KMS-11 (cell line): ENCODE results near the gene EPHA8.

ENCODE experiments used
- H2AFZ ChIP-seq: fragments of 200-600 bp; sonication (generic); 2 replicates; pipeline ENCODE4 v1.6.1; 2016; ENCODE audit warnings: antibody characterized with exemption, mixed run types, low read depth
- H3K27ac ChIP-seq: fragments of 200-600 bp; sonication (generic); 2 replicates; pipeline ENCODE4 v1.6.1; 2016; ENCODE audit warnings: mild to moderate bottlenecking, mixed run types
- H3K27me3 ChIP-seq: fragments of 200-600 bp; sonication (generic); 2 replicates; pipeline ENCODE4 v1.6.1; 2017; ENCODE audit warnings: mild to moderate bottlenecking, low read depth, mixed run types, moderate library complexity; ENCODE audit not compliant: insufficient read depth
- H3K36me3 ChIP-seq: fragments of 200-600 bp; sonication (generic); 2 replicates; pipeline ENCODE4 v1.6.1; 2017; ENCODE audit warnings: mild to moderate bottlenecking, mixed run types; ENCODE audit not compliant: insufficient read depth
- H3K4me1 ChIP-seq: fragments of 200-600 bp; sonication (generic); 2 replicates; pipeline ENCODE4 v1.6.1; 2016; ENCODE audit warnings: mild to moderate bottlenecking, low read depth, mixed run types; ENCODE audit not compliant: poor library complexity, severe bottlenecking
- H3K4me2 ChIP-seq: fragments of 200-600 bp; sonication (generic); 2 replicates; pipeline ENCODE4 v1.7.0; 2016; ENCODE audit warnings: mild to moderate bottlenecking, mixed run types
- H3K4me3 ChIP-seq: fragments of 200-600 bp; sonication (generic); IDR thresholded peaks from 2 replicates; pipeline ENCODE4 v1.6.1; 2017; ENCODE audit warnings: low read depth, low read length, mixed read lengths; ENCODE audit not compliant: insufficient read depth
- H3K79me2 ChIP-seq: fragments of 200-600 bp; sonication (generic); 2 replicates; pipeline ENCODE4 v1.6.1; 2016; ENCODE audit warnings: low read depth, mixed run types; ENCODE audit not compliant: insufficient read depth
- H3K9ac ChIP-seq: fragments of 200-600 bp; sonication (generic); 2 replicates; pipeline ENCODE4 v1.6.1; 2016; ENCODE audit warnings: mild to moderate bottlenecking, mixed run types
- H4K20me1 ChIP-seq: fragments of 200-600 bp; sonication (generic); 2 replicates; pipeline ENCODE4 v1.6.1; 2016; ENCODE audit warnings: mild to moderate bottlenecking, mixed run types; ENCODE audit not compliant: insufficient read depth
- TF ChIP-seq, protein P1 (sequence below): fragments of 200-600 bp; sonication (generic); conservative IDR thresholded peaks from 2 replicates; pipeline ENCODE4 v1.6.1; 2017; ENCODE audit warnings: low read depth, mild to moderate bottlenecking, antibody characterized with exemption, low read length, moderate library complexity, mixed read lengths

The EPHA8 gene

GRCh38 chr1:22527122-22527521, 36.2 kb upstream of the EPHA8 start:
- H3K27ac ChIP-seq, result no peak overlapping the region
- H3K79me2 ChIP-seq, result no peaks in the 10 kb centered on the region
- no peak overlapping the region for H3K4me2 ChIP-seq
- H2AFZ ChIP-seq, result no peak overlapping the region
- no peaks in the 10 kb centered on the region for H3K4me1 ChIP-seq
- TF ChIP-seq, protein P1, sequence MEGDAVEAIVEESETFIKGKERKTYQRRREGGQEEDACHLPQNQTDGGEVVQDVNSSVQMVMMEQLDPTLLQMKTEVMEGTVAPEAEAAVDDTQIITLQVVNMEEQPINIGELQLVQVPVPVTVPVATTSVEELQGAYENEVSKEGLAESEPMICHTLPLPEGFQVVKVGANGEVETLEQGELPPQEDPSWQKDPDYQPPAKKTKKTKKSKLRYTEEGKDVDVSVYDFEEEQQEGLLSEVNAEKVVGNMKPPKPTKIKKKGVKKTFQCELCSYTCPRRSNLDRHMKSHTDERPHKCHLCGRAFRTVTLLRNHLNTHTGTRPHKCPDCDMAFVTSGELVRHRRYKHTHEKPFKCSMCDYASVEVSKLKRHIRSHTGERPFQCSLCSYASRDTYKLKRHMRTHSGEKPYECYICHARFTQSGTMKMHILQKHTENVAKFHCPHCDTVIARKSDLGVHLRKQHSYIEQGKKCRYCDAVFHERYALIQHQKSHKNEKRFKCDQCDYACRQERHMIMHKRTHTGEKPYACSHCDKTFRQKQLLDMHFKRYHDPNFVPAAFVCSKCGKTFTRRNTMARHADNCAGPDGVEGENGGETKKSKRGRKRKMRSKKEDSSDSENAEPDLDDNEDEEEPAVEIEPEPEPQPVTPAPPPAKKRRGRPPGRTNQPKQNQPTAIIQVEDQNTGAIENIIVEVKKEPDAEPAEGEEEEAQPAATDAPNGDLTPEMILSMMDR, result no peak
- no peaks in the 10 kb centered on the region for H3K36me3 ChIP-seq
- H4K20me1 ChIP-seq, result no peaks in the 10 kb centered on the region
- H3K27me3 ChIP-seq, result no peaks in the 10 kb centered on the region
- no peak overlapping the region for H3K9ac ChIP-seq
- H3K4me3 ChIP-seq, result no peak overlapping the region

DNA sequence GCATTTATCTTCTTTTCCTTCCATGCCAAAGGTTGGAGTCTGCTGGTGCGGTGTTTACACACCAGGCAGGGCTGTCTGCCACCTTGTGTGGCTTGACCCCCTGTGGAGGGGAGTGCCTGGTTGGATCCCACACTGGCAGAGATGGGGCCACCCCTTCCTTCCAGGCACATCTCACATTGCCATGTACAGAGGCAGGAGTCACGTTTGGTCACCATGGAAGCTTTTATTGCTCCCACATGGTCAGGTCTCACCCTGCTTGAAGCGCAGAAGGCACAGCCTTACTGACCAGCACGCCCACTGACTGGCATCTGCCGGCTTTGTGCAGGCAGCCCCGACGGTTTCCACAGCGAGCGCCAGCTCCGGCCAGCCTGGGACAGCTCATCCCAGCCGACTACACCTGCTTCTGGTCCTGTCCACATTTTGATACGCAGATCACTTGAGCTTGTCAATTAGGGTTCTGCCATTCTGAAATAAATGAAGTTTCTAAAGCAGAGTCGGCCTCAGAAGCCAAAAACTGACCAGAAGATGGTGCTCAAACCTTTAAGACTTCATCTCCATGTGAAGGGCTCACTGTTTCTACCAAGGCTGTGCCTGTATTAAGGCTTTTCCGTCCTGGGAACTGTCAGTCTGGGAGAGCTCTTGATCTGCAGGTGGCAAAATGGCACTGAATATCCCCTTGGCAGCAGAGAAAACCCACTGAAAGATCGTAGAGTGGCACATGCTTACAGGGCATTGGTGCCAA, 35.6 kb upstream of the EPHA8 start:
- Histone ChIP-seq H3K36me3 (no peaks in the 10 kb centered on the region), H3K4me1 (no peaks in the 10 kb centered on the region), H3K27ac (no peak overlapping the region), H3K27me3 (no peaks in the 10 kb centered on the region), H3K4me3 (no peak overlapping the region), H3K4me2 (no peak overlapping the region), H2AFZ (no peak overlapping the region), H3K79me2 (no peaks in the 10 kb centered on the region), H4K20me1 (no peaks in the 10 kb centered on the region), H3K9ac (no peak overlapping the region)
- TF ChIP-seq, protein P1, result no peak

GRCh38 chr1:22528451-22528850, 34.8 kb upstream of the EPHA8 start:
- no peak overlapping the region for H3K9ac ChIP-seq
- H3K27me3 ChIP-seq, result no peaks in the 10 kb centered on the region
- no peaks in the 10 kb centered on the region for H3K36me3 ChIP-seq
- H2AFZ ChIP-seq, result no peak overlapping the region
- no peak overlapping the region for H3K27ac ChIP-seq
- no peak overlapping the region for H3K4me2 ChIP-seq
- no peaks in the 10 kb centered on the region for H4K20me1 ChIP-seq
- no peaks in the 10 kb centered on the region for H3K79me2 ChIP-seq
- no peaks in the 10 kb centered on the region for H3K4me1 ChIP-seq
- TF ChIP-seq, protein P1, result no peak
- no peak overlapping the region for H3K4me3 ChIP-seq

DNA sequence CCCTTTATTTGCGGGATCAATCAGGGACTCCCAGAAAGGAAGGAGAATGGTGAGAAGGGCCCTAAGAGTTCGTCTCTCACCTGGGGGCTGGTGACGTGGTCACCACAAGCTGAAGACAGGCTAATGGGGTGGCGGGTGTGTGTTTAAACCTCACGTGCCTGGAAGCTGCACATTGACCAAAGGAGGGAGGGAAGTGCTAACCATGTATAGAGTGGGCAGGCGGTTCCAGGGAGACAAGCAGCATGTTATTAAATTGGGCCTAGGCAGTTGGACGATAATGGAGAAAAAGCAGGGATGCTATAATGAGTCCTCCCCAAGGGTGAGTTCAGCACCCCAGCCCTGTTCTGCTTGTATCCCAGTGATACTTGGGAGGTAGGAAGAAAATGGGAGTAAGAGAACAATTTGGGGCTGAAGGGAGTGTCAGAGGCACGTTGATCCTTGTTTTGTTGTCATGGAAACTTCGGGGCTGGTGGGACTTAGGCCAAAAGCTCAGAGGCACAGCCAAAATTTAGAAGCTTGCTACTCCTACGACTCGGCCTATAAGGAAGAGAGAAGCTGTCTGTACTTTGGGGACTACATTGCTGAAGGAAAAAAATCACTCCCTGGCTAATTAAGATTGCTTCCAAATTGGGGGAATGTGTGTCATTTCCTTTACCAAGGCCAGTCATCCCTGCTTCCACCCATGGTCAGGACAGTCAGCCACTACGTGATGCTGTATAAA, 33.2 kb upstream of the EPHA8 start:
- Histone ChIP-seq H3K27me3 (no peaks in the 10 kb centered on the region), H3K4me1 (no peaks in the 10 kb centered on the region), H2AFZ (no peak overlapping the region), H3K36me3 (no peaks in the 10 kb centered on the region), H4K20me1 (no peaks in the 10 kb centered on the region), H3K4me3 (no peak overlapping the region), H3K79me2 (no peaks in the 10 kb centered on the region), H3K27ac (no peak overlapping the region), H3K9ac (no peak overlapping the region), H3K4me2 (no peak overlapping the region)
- TF ChIP-seq, protein P1, result no peak
